K562 (cell line): ENCODE measurements around the gene ZNF646. TPM values are rescaled to one million over a fixed set of nuclear protein-coding genes. Genes with fewer than 3 reads are reported as not detected.
A peak's percentile ranks its signal among the peaks of the same experiment; 100 is the strongest.

Source experiments
- CCAR2 ChIP-seq: fragments of 200-400 bp; formaldehyde crosslinking; IDR thresholded peaks from 2 replicates; pipeline ENCODE4 v1.6.1; 2017; ENCODE audit warnings: mild to moderate bottlenecking, low read depth, low read length
- CHD2 ChIP-seq: IDR thresholded peaks from 2 replicates; pipeline ENCODE4 v1.6.1; 2011; ENCODE audit warnings: low read depth, low read length
- DNMT1 ChIP-seq: fragments of 450-650 bp; IDR thresholded peaks from 2 replicates; pipeline ENCODE4 v1.6.1; 2016; ENCODE audit warnings: antibody characterized with exemption, mild to moderate bottlenecking
- FIP1L1 ChIP-seq: fragments of 200-400 bp; formaldehyde crosslinking; IDR thresholded peaks from 2 replicates; pipeline ENCODE4 v1.6.1; 2018; ENCODE audit warnings: mild to moderate bottlenecking, low read depth, low read length; ENCODE audit not compliant: poor library complexity, severe bottlenecking
- FOXK2 ChIP-seq, 2 experiments: fragments of 450-650 bp; IDR thresholded peaks in 1 of 2; conservative IDR thresholded peaks in 1 of 2; 2 replicates each; pipeline ENCODE4 v1.6.1; 2016; ENCODE audit warnings: low read depth in 2 of 2, mild to moderate bottlenecking in 1 of 2
- HDGF ChIP-seq: fragments of 450-650 bp; IDR thresholded peaks from 2 replicates; pipeline ENCODE4 v1.6.1; 2016
- NFXL1 ChIP-seq: fragments of 450-650 bp; formaldehyde crosslinking; IDR thresholded peaks from 2 replicates; pipeline ENCODE4 v1.4.0; 2021; ENCODE audit warnings: mild to moderate bottlenecking
- OTX1 ChIP-seq: fragments of 450-650 bp; formaldehyde crosslinking; IDR thresholded peaks from 2 replicates; pipeline ENCODE4 v1.4.0; 2022; ENCODE audit warnings: mild to moderate bottlenecking
- POLR2B ChIP-seq: fragments of 450-650 bp; IDR thresholded peaks from 2 replicates; pipeline ENCODE4 v1.6.1; 2018; ENCODE audit warnings: low read depth; ENCODE audit not compliant: partially characterized antibody
- POLR2G ChIP-seq: fragments of 200-400 bp; formaldehyde crosslinking; IDR thresholded peaks from 2 replicates; pipeline ENCODE4 v1.6.1; 2017; ENCODE audit warnings: low read depth, mild to moderate bottlenecking, antibody characterized with exemption, low read length, moderate library complexity
- POU5F1 ChIP-seq: fragments of 150-350 bp; IDR thresholded peaks from 2 replicates; pipeline ENCODE4 v1.6.1; 2014; ENCODE audit warnings: borderline replicate concordance, low read length, low read depth, mild to moderate bottlenecking; ENCODE audit not compliant: partially characterized antibody
- SIN3A ChIP-seq, 2 experiments: fragments of 150-350 bp in 1 of 2; IDR thresholded peaks; 2 replicates each; pipeline ENCODE4 v1.6.1; 2011 to 2016; ENCODE audit warnings: borderline replicate concordance in 2 of 2, low read depth in 2 of 2, low read length in 2 of 2, mild to moderate bottlenecking in 2 of 2, moderate library complexity in 2 of 2; ENCODE audit not compliant: control insufficient read depth in 1 of 2
- SRF ChIP-seq, 2 experiments: fragments of 250-450, 450-650 bp in 1 of 2; sonication (Bioruptor Pico) in 1 of 2; sonication (generic) in 1 of 2; formaldehyde crosslinking; IDR thresholded peaks; 2 replicates each; pipeline versions ENCODE4 v1.5.0 to v1.5.1; 2020 to 2022; ENCODE audit warnings: mild to moderate bottlenecking in 1 of 2, missing genetic modification reagents in 1 of 2
- WHSC1 ChIP-seq: IDR thresholded peaks from one replicate; pipeline ENCODE4 v1.6.1; 2012; ENCODE audit warnings: low read length, control low read depth, inconsistent platforms
- YBX1 ChIP-seq: fragments of 450-650 bp; IDR thresholded peaks from 2 replicates; pipeline ENCODE4 v1.7.1; 2016; ENCODE audit warnings: mild to moderate bottlenecking
- ZBTB1 ChIP-seq: sonication (generic); formaldehyde crosslinking; IDR thresholded peaks from 2 replicates; pipeline ENCODE4 v1.8.1; 2023; ENCODE audit warnings: missing genetic modification reagents, low read depth, mild to moderate bottlenecking, borderline replicate concordance
- ZNF133 ChIP-seq: fragments of 250-450 bp; sonication (Bioruptor Pico); IDR thresholded peaks from 2 replicates; pipeline ENCODE4 v1.4.0; 2020; ENCODE audit warnings: mild to moderate bottlenecking
- ZNF316 ChIP-seq: fragments of 450-650 bp; IDR thresholded peaks from 2 replicates; pipeline ENCODE4 v1.6.1; 2016
- ZNF41 ChIP-seq: fragments of 250-450 bp; sonication (Bioruptor Pico); conservative IDR thresholded peaks from 2 replicates; pipeline ENCODE4 v1.4.0; 2020; ENCODE audit warnings: mild to moderate bottlenecking
- ZNF57 ChIP-seq: fragments of 450-650 bp; formaldehyde crosslinking; IDR thresholded peaks from 2 replicates; pipeline ENCODE4 v1.4.0; 2020; ENCODE audit warnings: mild to moderate bottlenecking, moderate library complexity
- polyA plus RNA-seq, 8 experiments: library from polyadenylated mRNA; depleted of rRNA in 4 of 8; stranded (reverse) in 5 of 8; unstranded in 3 of 8; fragments of >200 nt; fragmentation: Nextera tagmentation in 2 of 8; fragmentation: Illumina TruSeq in 1 of 8; extraction: Ambion mirVana in 2 of 8; extraction: Trizol in 1 of 8; gene quantifications; 2 replicates each; pipeline versions ENCODE4 v1.2.1 to v1.2.3, GENCODE V29; 2011 to 2014; ENCODE audit warnings: inconsistent platforms in 1 of 8, missing spikeins in 1 of 8
- total RNA-seq, 7 experiments: library from RNA; depleted of rRNA in 6 of 7; stranded (reverse); fragments of >200 nt in 6 of 7; fragmentation: Illumina TruSeq in 2 of 7; extraction: Trizol in 2 of 7; gene quantifications; 2 replicates each; pipeline versions ENCODE4 v1.2.1 to v1.2.3, GENCODE V29; 2011 to 2021; ENCODE audit warnings: low replicate concordance in 1 of 7
- TF ChIP-seq, protein P1 (sequence below): sonication (generic); formaldehyde crosslinking; IDR thresholded peaks from 2 replicates; pipeline ENCODE4 v1.8.0; 2022; ENCODE audit warnings: missing genetic modification reagents, mild to moderate bottlenecking, borderline replicate concordance
- TF ChIP-seq, protein P2 (sequence below): fragments of 450-650 bp; conservative IDR thresholded peaks from 2 replicates; pipeline ENCODE4 v1.6.1; 2016; ENCODE audit warnings: missing genetic modification characterization, low read depth, mild to moderate bottlenecking, control low read depth, missing compliant biosample characterization
- TF ChIP-seq, protein P3 (sequence below): sonication (generic); formaldehyde crosslinking; IDR thresholded peaks from 2 replicates; pipeline ENCODE4 v1.8.1; 2023; ENCODE audit warnings: mild to moderate bottlenecking, missing genetic modification reagents

Gene ZNF646
- total and polyA plus RNA-seq, 9 of the 15 experiments (the other 6 are each of a cell fraction or from before 2014, with no cell fraction given): 0.08 to 20.6 (median 8.0) TPM

DNA sequence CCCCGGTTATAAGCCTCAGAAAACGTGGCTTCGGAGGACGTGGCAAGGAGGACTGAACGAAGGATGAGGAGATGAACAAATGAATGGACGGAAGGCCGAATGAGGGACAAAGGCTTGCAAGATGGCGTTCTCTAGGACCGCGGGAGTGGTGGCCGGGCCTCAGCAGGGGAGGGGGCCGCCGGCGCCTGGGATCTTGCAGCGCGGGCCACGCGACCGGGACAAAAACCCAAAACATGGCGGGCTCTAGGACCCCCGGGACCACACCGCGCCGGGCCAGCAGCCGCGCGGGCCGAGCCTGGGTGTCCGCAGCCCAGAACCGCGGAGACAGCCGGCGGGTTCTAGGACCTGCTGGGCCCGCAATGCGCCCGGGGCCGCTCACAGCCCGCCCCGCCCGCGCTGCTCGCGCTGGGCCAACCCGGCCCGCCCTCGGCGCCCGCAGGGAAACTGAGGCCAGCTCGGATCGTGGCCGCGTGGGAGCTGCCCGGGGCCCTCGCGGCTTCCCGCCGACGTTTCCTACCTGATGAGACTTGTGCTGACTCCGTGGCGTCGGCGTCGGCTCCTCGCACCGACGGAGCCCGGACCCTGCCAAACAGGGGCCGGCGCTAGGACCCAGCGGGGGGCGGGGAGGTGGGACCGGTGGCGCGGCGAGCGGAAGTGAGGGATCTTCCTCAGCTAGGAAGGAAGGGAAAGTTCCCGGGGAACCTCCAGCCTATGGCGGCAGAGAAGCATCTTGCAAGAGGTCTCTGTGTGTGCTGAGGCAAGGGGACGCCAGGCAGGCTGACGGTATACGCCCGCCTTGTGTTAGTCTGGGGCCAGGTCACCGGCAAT, 866 bp upstream of the ZNF646 start (continued):
- TF ChIP-seq POLR2G (peak; percentile 85), DNMT1 (no peak), SRF (CRISPR knock-in tag; IDR thresholded peaks at IDR 0.05) (no peak), FIP1L1 (no peak), CCAR2 (no peak), HDGF (no peak), ZNF316 (no peak), POLR2B (peak; percentile 20), ZNF57 (CRISPR knock-in tag) (peak; percentile 53; the same call in 1 of the 2 replicates), FOXK2 (conservative IDR thresholded peaks at IDR 0.05 in 1 of 2, IDR thresholded peaks at IDR 0.05 in 1 of 2; ENCODE audit: low read depth in 2 of 2) (0 out of 4 replicates have a peak, but pooled peaks have one; percentile 26 to 40), CHD2 (no peak), ZNF41 (CRISPR knock-in tag) (no peak), ZBTB1 (0 out of 2 replicates have a peak, but pooled peaks have one; percentile 11), YBX1 (no peak), OTX1 (CRISPR knock-in tag) (0 out of 2 replicates have a peak, but pooled peaks have one; percentile 72), POU5F1 (no peak), WHSC1 (no peak), NFXL1 (CRISPR knock-in tag) (no peak), SIN3A (IDR thresholded peaks at IDR 0.05; ENCODE audit: borderline replicate concordance in 2 of 2, control insufficient read depth in 1 of 2, low read depth in 2 of 2, low read length in 2 of 2) (peak in 1 of 2 experiments; percentile 82; a peak in 1 of 4 replicates), ZNF133 (no peak)
- TF ChIP-seq, protein P1, sequence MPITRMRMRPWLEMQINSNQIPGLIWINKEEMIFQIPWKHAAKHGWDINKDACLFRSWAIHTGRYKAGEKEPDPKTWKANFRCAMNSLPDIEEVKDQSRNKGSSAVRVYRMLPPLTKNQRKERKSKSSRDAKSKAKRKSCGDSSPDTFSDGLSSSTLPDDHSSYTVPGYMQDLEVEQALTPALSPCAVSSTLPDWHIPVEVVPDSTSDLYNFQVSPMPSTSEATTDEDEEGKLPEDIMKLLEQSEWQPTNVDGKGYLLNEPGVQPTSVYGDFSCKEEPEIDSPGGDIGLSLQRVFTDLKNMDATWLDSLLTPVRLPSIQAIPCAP (CRISPR knock-in tag): no peak
- TF ChIP-seq, protein P2, sequence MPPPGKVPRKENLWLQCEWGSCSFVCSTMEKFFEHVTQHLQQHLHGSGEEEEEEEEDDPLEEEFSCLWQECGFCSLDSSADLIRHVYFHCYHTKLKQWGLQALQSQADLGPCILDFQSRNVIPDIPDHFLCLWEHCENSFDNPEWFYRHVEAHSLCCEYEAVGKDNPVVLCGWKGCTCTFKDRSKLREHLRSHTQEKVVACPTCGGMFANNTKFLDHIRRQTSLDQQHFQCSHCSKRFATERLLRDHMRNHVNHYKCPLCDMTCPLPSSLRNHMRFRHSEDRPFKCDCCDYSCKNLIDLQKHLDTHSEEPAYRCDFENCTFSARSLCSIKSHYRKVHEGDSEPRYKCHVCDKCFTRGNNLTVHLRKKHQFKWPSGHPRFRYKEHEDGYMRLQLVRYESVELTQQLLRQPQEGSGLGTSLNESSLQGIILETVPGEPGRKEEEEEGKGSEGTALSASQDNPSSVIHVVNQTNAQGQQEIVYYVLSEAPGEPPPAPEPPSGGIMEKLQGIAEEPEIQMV (tag): no peak
- TF ChIP-seq, protein P3, sequence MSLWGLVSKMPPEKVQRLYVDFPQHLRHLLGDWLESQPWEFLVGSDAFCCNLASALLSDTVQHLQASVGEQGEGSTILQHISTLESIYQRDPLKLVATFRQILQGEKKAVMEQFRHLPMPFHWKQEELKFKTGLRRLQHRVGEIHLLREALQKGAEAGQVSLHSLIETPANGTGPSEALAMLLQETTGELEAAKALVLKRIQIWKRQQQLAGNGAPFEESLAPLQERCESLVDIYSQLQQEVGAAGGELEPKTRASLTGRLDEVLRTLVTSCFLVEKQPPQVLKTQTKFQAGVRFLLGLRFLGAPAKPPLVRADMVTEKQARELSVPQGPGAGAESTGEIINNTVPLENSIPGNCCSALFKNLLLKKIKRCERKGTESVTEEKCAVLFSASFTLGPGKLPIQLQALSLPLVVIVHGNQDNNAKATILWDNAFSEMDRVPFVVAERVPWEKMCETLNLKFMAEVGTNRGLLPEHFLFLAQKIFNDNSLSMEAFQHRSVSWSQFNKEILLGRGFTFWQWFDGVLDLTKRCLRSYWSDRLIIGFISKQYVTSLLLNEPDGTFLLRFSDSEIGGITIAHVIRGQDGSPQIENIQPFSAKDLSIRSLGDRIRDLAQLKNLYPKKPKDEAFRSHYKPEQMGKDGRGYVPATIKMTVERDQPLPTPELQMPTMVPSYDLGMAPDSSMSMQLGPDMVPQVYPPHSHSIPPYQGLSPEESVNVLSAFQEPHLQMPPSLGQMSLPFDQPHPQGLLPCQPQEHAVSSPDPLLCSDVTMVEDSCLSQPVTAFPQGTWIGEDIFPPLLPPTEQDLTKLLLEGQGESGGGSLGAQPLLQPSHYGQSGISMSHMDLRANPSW (CRISPR knock-in tag): no peak
